ENCODE measurements around the gene G0S2. TPM values are rescaled to one million over a fixed set of nuclear protein-coding genes. Genes with fewer than 3 reads are reported as not detected.

Gene G0S2, protein sequence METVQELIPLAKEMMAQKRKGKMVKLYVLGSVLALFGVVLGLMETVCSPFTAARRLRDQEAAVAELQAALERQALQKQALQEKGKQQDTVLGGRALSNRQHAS
- total RNA-seq, result 1.6 and 23.9 TPM in 2 replicates

DNA sequence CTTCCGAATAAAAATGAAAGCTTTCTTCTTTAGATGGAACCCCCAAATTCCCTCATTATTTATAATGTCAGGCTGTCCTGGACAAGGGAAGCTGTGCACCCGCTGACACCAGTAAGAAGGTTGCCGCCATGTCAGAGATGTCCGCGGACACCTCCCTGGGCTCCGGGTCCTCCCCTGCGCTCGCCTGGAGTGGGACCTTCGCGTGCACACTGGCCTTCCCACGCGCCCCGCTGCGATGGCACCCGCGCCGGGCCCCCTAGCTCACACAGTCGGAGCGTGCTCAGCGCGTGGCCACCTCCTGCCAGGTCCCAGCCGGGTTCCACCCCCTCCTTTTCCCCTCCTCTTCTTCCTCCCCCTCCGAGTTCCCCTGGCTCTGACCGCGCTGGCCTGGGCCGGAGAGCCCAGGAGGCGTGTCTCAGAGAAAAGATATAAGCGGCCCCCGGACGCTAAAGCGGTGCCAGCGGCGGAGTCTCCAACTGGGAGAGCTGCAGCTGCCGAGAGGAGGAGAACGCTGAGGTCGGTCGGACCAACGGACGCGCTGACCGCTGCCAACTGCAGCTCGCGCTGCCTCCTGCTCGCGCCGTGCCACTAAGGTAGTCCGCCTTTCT is at the start of gene G0S2:
Gene G0S2, plus strand, starts transcription at position 456 of the 608 bp plus-strand sequence. CDS start 273 bp downstream, outside the sequence.

DNA sequence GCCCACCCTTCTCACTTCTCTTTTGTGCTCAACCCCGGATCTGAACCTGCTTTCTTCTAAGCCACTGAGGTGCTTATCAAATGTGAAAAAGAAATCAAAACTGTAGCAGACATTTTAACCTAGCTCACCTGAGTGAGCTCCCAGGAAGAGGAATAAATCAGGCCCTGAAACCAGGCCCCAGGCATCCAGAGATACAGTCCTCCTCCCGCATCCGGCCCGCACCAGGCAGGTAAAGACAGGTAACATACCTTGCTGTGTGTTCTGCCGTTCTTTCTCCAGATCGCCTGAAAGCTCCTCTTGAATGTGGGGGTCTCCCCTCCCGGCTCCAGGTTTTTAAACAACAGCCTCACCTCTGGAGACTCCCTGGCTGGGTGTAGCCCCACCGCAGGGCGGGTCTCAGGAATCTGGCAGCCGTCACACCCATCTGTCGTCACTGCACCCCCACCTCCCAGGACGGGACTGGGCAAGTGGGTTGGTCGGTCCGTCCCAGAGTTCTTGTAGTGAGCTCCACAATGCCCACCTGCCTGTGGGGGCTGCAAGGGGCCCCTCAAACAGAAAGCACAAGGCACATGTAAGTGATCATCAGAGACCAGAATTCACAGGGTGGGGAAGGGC is 23.0 kb upstream of the G0S2 start, which contains the start of gene LAMB3:
Gene LAMB3, minus strand, starts transcription at position 305 of the 615 bp plus-strand sequence. CDS start 1,481 bp downstream, outside the sequence.

DNA sequence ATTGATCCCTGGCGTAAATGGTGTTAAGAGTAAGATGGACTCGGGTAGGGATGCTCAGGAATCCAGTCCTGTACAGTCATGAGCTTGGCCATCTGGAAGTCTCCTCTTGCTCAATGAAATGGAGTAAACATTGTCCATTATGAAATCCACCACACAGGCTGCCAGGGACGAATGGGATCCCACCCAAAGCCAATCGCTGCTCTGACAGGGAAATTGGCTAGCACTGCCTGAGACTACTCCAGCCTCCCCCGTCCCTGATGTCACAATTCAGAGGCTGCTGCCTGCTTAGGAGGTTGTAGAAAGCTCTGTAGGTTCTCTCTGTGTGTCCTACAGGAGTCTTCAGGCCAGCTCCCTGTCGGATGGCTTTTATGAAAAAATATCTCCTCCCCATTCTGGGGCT is 29.4 kb downstream of the G0S2 start, which contains the start of gene HSD11B1:
Gene HSD11B1, plus strand, starts transcription at position 263 of the 400 bp plus-strand sequence. Its CDS starts 97 bp downstream, at position 360.

Other genes starting within 250 kb of the G0S2 start
- gene CAMK1G, start 91.7 kb upstream of the G0S2 start, total RNA-seq, result under 0.01 TPM in 1 of 2 replicates, not detected in the other
- 6.1 and 14.3 TPM in 2 replicates for gene LAMB3, start 23.0 kb upstream of the G0S2 start, total RNA-seq
- 1.2 and 16.5 TPM in 2 replicates for gene HSD11B1, start 29.4 kb downstream of the G0S2 start, total RNA-seq
- not detected in 2 replicates for gene TRAF3IP3, start 80.6 kb downstream of the G0S2 start, total RNA-seq
- gene C1orf74, start 109.1 kb downstream of the G0S2 start, total RNA-seq, result 2.6 and 3.1 TPM in 2 replicates
- gene IRF6, start 130.7 kb downstream of the G0S2 start, total RNA-seq, result not detected in 2 replicates
- 12.1 and 14.9 TPM in 2 replicates for gene UTP25, start 152.6 kb downstream of the G0S2 start, total RNA-seq

Measured in subcutaneous preadipocyte (primary cell).